Measurements from ENCODE around the gene ZBTB21.

DNA sequence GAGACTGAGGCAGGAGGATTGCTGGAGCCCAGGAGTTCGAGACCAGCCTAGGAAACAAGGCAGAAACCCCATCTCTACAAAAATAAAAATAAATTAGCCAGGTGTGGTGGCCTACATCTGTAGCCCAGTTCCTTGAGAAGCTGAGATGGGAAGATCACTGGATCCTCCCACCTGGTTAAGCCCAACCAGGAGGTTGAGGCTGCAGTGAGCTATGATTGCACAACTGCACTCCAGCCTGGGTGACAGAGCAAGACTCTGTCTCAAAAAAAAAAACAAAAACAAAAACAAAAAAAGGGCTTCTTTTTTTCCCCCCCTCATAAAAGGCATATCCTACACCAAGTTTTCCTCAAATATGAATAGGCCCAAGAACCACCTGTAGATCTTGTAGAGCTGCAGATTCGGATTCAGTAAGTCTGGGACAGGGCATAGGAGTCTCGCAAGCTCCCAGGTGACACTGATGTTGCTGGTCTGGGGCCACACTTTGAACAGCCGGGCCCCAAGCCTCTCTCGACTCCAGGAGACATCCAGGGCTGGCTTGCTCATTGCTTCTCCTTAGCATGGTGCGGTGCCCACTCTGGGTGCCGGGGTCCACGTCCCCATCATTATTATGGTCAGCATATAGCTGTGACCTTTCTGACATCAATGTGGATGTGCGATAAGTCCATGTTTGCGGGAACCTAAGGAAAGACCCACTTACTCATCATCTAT lies 38.9 kb upstream of the ZBTB21 start:
- TF ChIP-seq, protein P1, sequence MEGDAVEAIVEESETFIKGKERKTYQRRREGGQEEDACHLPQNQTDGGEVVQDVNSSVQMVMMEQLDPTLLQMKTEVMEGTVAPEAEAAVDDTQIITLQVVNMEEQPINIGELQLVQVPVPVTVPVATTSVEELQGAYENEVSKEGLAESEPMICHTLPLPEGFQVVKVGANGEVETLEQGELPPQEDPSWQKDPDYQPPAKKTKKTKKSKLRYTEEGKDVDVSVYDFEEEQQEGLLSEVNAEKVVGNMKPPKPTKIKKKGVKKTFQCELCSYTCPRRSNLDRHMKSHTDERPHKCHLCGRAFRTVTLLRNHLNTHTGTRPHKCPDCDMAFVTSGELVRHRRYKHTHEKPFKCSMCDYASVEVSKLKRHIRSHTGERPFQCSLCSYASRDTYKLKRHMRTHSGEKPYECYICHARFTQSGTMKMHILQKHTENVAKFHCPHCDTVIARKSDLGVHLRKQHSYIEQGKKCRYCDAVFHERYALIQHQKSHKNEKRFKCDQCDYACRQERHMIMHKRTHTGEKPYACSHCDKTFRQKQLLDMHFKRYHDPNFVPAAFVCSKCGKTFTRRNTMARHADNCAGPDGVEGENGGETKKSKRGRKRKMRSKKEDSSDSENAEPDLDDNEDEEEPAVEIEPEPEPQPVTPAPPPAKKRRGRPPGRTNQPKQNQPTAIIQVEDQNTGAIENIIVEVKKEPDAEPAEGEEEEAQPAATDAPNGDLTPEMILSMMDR (IDR thresholded peaks at IDR 0.05; ENCODE audit: low read depth, low read length): no peak
- TF ChIP-seq, protein P2, sequence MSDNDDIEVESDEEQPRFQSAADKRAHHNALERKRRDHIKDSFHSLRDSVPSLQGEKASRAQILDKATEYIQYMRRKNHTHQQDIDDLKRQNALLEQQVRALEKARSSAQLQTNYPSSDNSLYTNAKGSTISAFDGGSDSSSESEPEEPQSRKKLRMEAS (IDR thresholded peaks at IDR 0.05; ENCODE audit: low read depth, low read length): no peak
